GM12872 (cell line): ENCODE data around the gene TFDP2.

Experiments
- CTCF ChIP-seq: IDR thresholded peaks from 3 replicates; pipeline ENCODE4 v1.5.1; 2011; ENCODE audit warnings: low read depth, mild to moderate bottlenecking, low read length, moderate library complexity; ENCODE audit not compliant: insufficient read depth

TFDP2 gene

GRCh38 chr3:141994856-141995255 is 154.5 kb downstream of the TFDP2 start:
- no peak for TF ChIP-seq CTCF

GRCh38 chr3:141992512-141992911 is 156.8 kb downstream of the TFDP2 start:
- no peak for TF ChIP-seq CTCF

GRCh38 chr3:141986548-141987107 is 162.7 kb downstream of the TFDP2 start:
- no peak for TF ChIP-seq CTCF

GRCh38 chr3:141981084-141981483 is 168.3 kb downstream of the TFDP2 start:
- TF ChIP-seq CTCF, result no peak

GRCh38 chr3:141979050-141979671 is 170.2 kb downstream of the TFDP2 start:
- TF ChIP-seq CTCF, result no peak

GRCh38 chr3:141972399-141972798 is 176.9 kb downstream of the TFDP2 start:
- no peak for TF ChIP-seq CTCF

- TF ChIP-seq CTCF, result no peak
Observed at GRCh38 chr3:141971571-141971970, 177.8 kb downstream of the TFDP2 start.

- TF ChIP-seq CTCF, result no peak
Observed at GRCh38 chr3:141969711-141970110, 179.6 kb downstream of the TFDP2 start.
